Activated CD8-positive, alpha-beta T cell treated with anti-CD3 and anti-CD28 coated beads, Interleukin-2, amount 10 ng/mL, durations not matched to agents 7 days and 5 days (primary cell): ENCODE measurements around the gene PLEKHA4. TPM values are rescaled to one million over a fixed set of nuclear protein-coding genes. Genes with fewer than 3 reads are reported as not detected.
"Not testable (repeated sequence)": the region's sequence is repeated elsewhere in the genome, so short reads cannot be mapped to it uniquely, and the experiment has no call there.

Experiments
- ATAC-seq: fragments of 150-1000 bp; cut with Tn5 transposase; one replicate; pipeline ENCODE4 v1.10.0; 2021; ENCODE audit warnings: moderate library complexity
- CTCF ChIA-PET: fragments of 350-600 bp; sonication (Branson Sonifier 250); formaldehyde crosslinking; loops from one replicate; lab custom pipeline; 2021; ENCODE audit warnings: antibody characterized with exemption; lab: Charles Lee
- POLR2A ChIA-PET: fragments of 350-600 bp; sonication (Branson Sonifier 250); formaldehyde crosslinking; loops from one replicate; lab custom pipeline; 2021; ENCODE audit warnings: antibody characterized with exemption; lab: Charles Lee
- DNase-seq: peaks from one replicate; pipeline ENCODE4 v3.0.0-alpha.2; 2020
- H3K27ac Mint-ChIP-seq: one replicate; pipeline ENCODE4 v1.8.0; 2021; ENCODE audit warnings: mild to moderate bottlenecking, mixed read lengths
- H3K27me3 Mint-ChIP-seq: one replicate; pipeline ENCODE4 v1.8.0; 2021; ENCODE audit warnings: low read depth, mixed read lengths
- H3K36me3 Mint-ChIP-seq: one replicate; pipeline ENCODE4 v1.8.0; 2021; ENCODE audit warnings: low read depth, mixed read lengths
- H3K4me1 Mint-ChIP-seq: one replicate; pipeline ENCODE4 v1.8.0; 2021; ENCODE audit warnings: low read depth, mixed read lengths
- H3K4me3 Mint-ChIP-seq: one replicate; pipeline ENCODE4 v1.8.0; 2021; ENCODE audit warnings: mild to moderate bottlenecking, mixed read lengths
- H3K9me3 Mint-ChIP-seq: one replicate; pipeline ENCODE4 v1.8.0; 2022; ENCODE audit warnings: mixed read lengths; ENCODE audit not compliant: insufficient read depth
- total RNA-seq, 2 experiments: library from RNA; stranded (reverse); gene quantifications; one replicate each; pipeline ENCODE4 v1.2.3, GENCODE V29; 2021

PLEKHA4 gene
- total RNA-seq, 2 experiments from 2014 or later: 4.4 to 4.6 TPM

DNA sequence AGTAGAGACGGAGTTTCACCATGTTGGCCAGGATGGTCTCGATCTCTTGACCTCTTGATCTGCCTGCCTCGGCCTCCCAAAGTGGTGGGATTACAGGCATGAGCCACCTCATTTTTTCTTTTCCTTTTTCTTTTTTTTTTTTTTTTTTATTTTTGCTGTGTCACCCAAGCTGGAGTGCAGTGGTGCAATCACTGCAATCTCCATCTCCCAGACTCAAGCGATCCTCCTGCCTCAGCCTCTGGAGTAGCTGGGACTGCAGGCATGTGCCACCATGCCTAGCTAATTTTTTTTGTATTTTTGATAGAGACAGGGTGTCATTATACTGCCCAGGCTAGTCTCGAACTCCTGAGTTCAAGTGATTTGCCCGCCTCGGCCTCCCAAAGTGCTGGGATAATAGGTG lies 33.9 kb upstream of the PLEKHA4 start:
- POLR2A ChIA-PET: interaction anchor here (3.8 kb wide), 1 partner anchor 28 kb away, joined by 74 read pairs; the partner anchor contains the start of gene PPP1R15A
- peaks cover 28% of the 10 kb centered on the region for H3K4me1 Mint-ChIP-seq
- peaks cover 49% of the 10 kb centered on the region for H3K36me3 Mint-ChIP-seq
- H3K27me3 Mint-ChIP-seq, CTCF ChIA-PET, H3K27ac Mint-ChIP-seq, ATAC-seq, H3K9me3 Mint-ChIP-seq, DNase-seq: not testable (repeated sequence)
- H3K4me3 Mint-ChIP-seq: peak overlapping the region; percentile 98

DNA sequence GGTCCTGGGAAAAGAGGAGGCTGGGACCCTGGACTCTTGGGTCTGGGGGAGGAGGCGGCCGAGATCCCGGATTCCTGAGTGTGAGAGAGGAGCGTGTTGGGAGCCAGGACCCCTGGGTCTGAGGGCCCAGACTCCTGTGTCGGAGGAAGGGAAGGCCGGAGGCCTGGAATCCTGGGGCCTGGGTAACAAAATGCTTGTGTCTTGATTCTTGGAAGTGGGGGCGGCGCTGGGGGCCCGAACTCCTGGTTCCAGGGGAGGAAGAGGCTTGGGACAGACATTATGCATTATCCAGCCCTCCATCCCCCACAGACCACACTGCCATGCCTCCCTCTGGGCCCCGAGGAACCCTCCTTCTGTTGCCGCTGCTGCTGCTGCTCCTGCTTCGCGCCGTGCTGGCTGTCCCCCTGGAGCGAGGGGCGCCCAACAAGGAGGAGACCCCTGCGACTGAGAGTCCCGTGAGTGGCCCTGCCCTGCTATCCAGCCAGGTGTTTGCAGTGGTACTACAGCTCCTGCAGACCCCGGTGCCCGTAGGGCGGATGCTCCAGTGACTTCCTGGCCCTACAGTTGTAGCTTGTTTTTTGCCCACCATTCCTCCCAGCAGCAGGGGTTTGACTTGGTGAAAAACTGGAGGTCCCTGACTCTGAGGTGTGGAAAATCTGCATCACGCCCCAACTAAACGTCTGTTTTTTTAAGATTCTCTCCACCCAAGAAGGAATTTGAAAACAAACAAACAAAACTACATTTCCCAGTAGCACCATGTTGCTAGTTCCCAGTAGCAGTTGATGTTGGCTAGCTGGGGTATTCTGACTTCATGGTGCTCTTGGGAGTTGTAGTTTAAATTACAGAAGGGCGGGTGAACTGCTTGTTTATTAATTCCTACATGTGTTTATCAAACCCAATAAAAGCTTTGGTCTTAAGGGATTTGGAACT lies 32.3 kb upstream of the PLEKHA4 start:
- CTCF ChIA-PET: interaction anchor here (0.5 to 2.4 kb wide), 18 partner anchors 14 to 131 kb away, joined by 3 to 17 read pairs (median 4); partner anchors contain the start of genes GYS1, PPP1R15A and RUVBL2
- no peaks in the 10 kb centered on the region for H3K9me3 Mint-ChIP-seq
- DNase-seq (peak; percentile 44), ATAC-seq (peak; percentile 24)
- peak overlapping the region; percentile 98 for H3K4me3 Mint-ChIP-seq
- peaks cover 42% of the 10 kb centered on the region for H3K36me3 Mint-ChIP-seq
- POLR2A ChIA-PET: interaction anchor here (0.6 to 3.8 kb wide), 17 partner anchors 9 to 408 kb away, joined by 3 to 74 read pairs (median 4); partner anchors contain the start of genes BAX, DHDH, FTL and PPP1R15A
- H3K27ac Mint-ChIP-seq: peak overlapping the region; percentile 96
- peaks cover 2% of the 10 kb centered on the region for H3K27me3 Mint-ChIP-seq
- H3K4me1 Mint-ChIP-seq: peaks cover 36% of the 10 kb centered on the region

DNA sequence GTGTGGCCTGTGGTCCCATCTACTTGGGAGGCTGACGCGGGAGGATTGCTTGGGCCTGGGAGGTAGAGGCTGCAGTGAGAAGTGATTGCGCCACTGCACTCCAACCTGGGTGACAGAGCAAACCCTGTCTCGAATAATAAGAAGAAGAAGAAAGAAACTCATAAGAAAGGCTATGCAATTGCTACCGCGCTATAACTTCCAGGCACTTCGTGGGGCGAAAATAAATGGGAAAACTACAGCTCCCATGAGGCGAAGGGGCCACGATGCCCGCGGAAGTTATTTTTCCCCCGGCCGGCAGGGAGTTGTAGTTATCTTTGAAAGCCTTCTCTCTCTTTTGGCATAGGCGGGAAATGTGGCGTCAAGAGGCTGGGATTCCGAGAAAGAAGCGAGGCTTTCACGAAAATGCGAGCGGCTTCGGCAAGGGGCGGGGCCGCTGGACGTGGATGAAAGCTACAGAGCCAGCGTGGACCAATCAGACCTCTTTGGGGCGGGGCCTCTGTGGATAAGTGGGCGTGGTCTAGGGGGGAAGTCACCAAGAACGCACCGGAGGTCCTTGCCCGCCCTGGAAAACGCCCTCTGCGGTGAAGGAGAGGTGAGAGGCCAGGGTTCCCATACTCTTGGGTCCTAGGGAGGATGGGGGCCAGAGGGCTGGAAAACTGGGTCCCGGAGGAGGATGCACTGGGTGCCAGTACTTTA lies 31.5 kb upstream of the PLEKHA4 start, which contains the start of gene NUCB1:
Gene NUCB1, plus strand, starts transcription at position 532 of the 696 bp plus-strand sequence. CDS start 485 bp downstream, outside the sequence.
- CTCF ChIA-PET: interaction anchor here (0.8 to 2.4 kb wide), 14 partner anchors 13 to 105 kb away, joined by 3 to 17 read pairs (median 4); partner anchors contain the start of genes GYS1, PPP1R15A and RUVBL2

DNA sequence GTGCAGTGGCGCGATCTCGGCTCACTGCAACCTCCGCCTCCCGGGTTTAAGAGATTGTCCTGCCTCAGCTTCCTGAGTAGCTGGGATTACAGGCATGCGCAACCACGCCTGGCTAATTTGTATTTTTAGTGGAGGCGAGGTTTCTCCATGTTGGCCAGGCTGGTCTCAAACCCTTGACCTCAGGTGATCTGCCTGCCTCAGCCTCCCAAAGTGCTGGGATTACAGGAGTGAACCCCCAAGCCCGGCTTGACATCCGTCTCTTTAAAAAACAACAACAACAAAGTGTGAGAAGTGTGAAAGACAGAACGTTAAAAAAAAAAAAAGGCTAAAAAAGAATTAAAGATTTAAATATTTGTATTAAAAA lies 31.0 kb upstream of the PLEKHA4 start:
- POLR2A ChIA-PET: interaction anchor here (0.7 to 3.8 kb wide), 10 partner anchors 11 to 104 kb away, joined by 3 to 74 read pairs (median 4); partner anchors contain the start of genes BAX, DHDH, GYS1 and PPP1R15A
- not testable (repeated sequence) for H3K9me3 Mint-ChIP-seq, ATAC-seq, H3K4me3 Mint-ChIP-seq, DNase-seq
- H3K4me1 Mint-ChIP-seq: peaks cover 43% of the 10 kb centered on the region
- CTCF ChIA-PET: interaction anchor here (0.8 to 2.4 kb wide), 9 partner anchors 12 to 104 kb away, joined by 3 to 17 read pairs (median 5); partner anchors contain the start of gene PPP1R15A
- H3K36me3 Mint-ChIP-seq: peaks cover 29% of the 10 kb centered on the region
- H3K27ac Mint-ChIP-seq: peak overlapping the region; percentile 96
- H3K27me3 Mint-ChIP-seq: peaks cover 13% of the 10 kb centered on the region

More for the DNA sequence above, 31.5 kb upstream of the PLEKHA4 start, which contains the start of gene NUCB1:
- ATAC-seq: peak; percentile 92
- POLR2A ChIA-PET: interaction anchor here (0.7 to 3.8 kb wide), 13 partner anchors 11 to 105 kb away, joined by 3 to 74 read pairs (median 5); partner anchors contain the start of genes BAX, DHDH, FTL and GYS1
- H3K4me1 Mint-ChIP-seq: peaks cover 42% of the 10 kb centered on the region
- H3K9me3 Mint-ChIP-seq: no peaks in the 10 kb centered on the region
- H3K4me3 Mint-ChIP-seq: peak within 1 kb of the TSS; percentile 98
- peak; percentile 100 for DNase-seq
- H3K36me3 Mint-ChIP-seq: peaks cover 35% of the 10 kb centered on the region
- peaks cover 8% of the 10 kb centered on the region for H3K27me3 Mint-ChIP-seq
- peak within 1 kb of the TSS; percentile 96 for H3K27ac Mint-ChIP-seq

DNA sequence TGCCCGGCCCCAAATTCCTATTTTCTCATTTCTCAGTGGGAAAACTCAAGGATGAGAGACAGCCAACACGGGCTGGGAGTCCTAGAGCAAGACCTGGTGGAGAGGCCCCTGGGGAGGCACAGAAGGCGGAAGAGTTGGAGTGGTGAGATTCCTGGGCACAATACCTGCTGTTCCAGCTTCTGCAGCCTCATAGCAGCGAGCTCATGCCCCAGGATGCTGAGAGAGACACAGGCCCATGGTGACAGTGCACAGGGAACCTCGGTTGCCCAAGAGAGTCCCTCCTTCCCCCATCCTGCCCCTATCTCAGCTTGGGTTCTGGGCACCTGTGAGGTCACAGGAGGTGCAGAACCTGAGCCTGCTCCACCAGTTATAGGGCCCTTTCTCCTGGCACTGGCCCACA lies 28.8 kb upstream of the PLEKHA4 start:
- H3K27ac Mint-ChIP-seq: no peak overlapping the region
- ChIA-PET CTCF (no interaction called here), POLR2A (interaction anchor here (1.3 to 1.4 kb wide), 2 partner anchors 21 to 25 kb away, joined by 5 to 8 read pairs; partner anchors contain the start of gene PPP1R15A)
- H3K4me1 Mint-ChIP-seq: peaks cover 37% of the 10 kb centered on the region
- H3K27me3 Mint-ChIP-seq: peaks cover 20% of the 10 kb centered on the region
- DNase-seq (no peak), ATAC-seq (no peak)
- H3K4me3 Mint-ChIP-seq: no peak overlapping the region
- H3K36me3 Mint-ChIP-seq: peaks cover 19% of the 10 kb centered on the region
- H3K9me3 Mint-ChIP-seq: no peaks in the 10 kb centered on the region

DNA sequence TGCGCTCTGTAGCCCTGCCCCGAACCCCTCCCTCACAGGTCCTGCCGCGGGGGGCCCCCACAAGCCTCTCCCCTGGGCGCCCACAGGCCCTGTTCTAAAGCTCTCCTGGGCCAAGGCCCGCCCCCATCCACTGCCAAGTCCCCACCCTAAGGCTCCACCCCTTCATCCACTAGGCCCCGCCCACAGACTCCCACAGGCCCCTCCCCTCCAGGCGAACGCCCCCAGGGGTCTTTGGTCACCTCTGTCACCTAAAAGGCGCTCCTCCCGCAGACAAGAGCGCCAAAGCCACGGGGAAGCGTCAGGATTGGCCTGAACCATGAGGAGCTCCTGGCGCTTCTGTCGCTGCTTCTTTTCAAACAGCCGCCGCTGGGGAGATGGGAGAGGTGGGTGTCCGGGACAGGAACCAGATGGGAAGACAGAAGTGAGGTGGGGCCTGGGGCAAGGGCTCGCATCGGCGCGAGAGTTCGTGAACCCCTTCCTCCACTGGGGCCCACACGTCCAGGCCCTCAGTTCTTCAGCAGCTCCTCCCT lies 27.8 kb upstream of the PLEKHA4 start:
- Mint-ChIP-seq H3K27me3 (peaks cover 24% of the 10 kb centered on the region), H3K36me3 (peaks cover 12% of the 10 kb centered on the region), H3K27ac (no peak overlapping the region), H3K9me3 (no peaks in the 10 kb centered on the region), H3K4me3 (peak overlapping the region; percentile 51), H3K4me1 (peaks cover 30% of the 10 kb centered on the region)
- ChIA-PET CTCF (interaction anchor here (0.6 to 1.4 kb wide), 4 partner anchors 11 to 303 kb away, joined by 3 to 4 read pairs (median 3); no protein-coding TSS in a partner anchor), POLR2A (interaction anchor here (0.8 to 1.4 kb wide), 3 partner anchors 15 to 24 kb away, joined by 3 to 8 read pairs (median 5); partner anchors contain the start of gene PPP1R15A)
- DNase-seq: peak; percentile 71
- peak; percentile 32 for ATAC-seq

DNA sequence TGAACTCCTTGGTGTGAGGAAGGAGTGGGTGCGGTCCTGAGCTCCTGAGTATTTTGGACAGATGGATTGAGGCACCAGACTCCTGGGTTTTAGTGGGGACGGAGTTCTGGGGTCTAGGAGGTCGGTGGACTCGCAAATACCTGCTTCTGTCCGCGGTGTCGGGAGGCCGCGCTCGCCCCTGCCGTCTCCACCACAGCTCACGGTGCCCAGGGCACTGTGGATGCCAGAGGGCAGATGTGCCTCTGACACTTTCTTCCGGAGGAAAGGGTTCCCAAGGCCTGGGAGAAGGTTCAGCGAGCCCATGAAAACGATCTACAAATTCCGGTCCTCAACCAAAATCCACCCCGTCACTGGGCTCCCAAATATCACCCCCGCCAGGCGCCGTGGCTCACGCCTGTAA lies 26.8 kb upstream of the PLEKHA4 start:
- CTCF ChIA-PET: interaction anchor here (0.7 to 1.4 kb wide), 2 partner anchors 10 to 304 kb away, joined by 3 to 4 read pairs; no protein-coding TSS in a partner anchor
- H3K36me3 Mint-ChIP-seq: peaks cover 2% of the 10 kb centered on the region
- DNase-seq (no peak), ATAC-seq (no peak)
- no peak overlapping the region for H3K27ac Mint-ChIP-seq
- H3K27me3 Mint-ChIP-seq: peaks cover 24% of the 10 kb centered on the region
- peak overlapping the region; percentile 15 for H3K4me3 Mint-ChIP-seq
- H3K4me1 Mint-ChIP-seq: peaks cover 26% of the 10 kb centered on the region
- POLR2A ChIA-PET: no interaction called here
- H3K9me3 Mint-ChIP-seq: no peaks in the 10 kb centered on the region

DNA sequence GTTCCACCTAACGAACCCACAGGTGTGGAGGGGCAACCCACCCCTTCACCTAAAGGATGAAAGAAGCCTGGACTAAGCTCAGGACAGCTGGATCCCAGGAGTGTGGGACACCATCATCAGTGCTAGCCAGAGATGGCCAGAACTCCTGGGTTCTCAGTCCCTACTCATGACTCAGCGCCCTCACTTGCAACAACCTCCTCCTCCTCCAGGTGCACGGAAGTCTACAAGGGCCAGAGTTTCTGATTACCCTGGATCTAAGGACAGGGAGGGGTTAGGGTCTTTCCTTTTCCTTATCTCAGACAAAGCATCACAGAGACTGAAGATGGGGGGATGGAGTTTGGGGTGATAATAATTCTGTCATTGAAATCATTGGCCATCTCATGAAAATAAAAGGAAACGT lies 22.1 kb upstream of the PLEKHA4 start:
- ATAC-seq: no peak
- no peak overlapping the region for H3K27ac Mint-ChIP-seq

DNA sequence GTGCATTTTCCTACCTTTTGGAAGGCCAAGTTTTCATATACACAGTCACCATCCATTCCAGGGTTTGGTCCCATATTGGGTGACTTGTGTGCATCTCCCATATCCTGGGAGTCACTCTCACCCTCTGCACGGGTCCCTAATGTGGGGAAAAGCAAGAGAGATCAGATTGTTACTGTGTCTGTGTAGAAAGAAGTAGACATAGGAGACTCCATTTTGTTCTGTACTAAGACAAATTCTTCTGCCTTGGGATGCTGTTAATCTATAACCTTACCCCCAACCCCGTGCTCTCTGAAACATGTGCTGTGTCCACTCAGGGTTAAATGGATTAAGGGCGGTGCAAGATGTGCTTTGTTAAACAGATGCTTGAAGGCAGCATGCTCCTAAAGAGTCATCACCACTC lies 21.1 kb upstream of the PLEKHA4 start:
- H3K27ac Mint-ChIP-seq, H3K9me3 Mint-ChIP-seq, H3K4me1 Mint-ChIP-seq, H3K36me3 Mint-ChIP-seq, CTCF ChIA-PET, ATAC-seq, H3K4me3 Mint-ChIP-seq, DNase-seq: not testable (repeated sequence)
- POLR2A ChIA-PET: interaction anchor here (1.1 kb wide), 1 partner anchor 10 kb away, joined by 3 read pairs; no protein-coding TSS in a partner anchor
- peaks cover 15% of the 10 kb centered on the region for H3K27me3 Mint-ChIP-seq

More for the DNA sequence above, 22.1 kb upstream of the PLEKHA4 start:
- peaks cover 8% of the 10 kb centered on the region for H3K4me1 Mint-ChIP-seq
- H3K9me3 Mint-ChIP-seq: no peaks in the 10 kb centered on the region
- POLR2A ChIA-PET: no interaction called here
- peaks cover 25% of the 10 kb centered on the region for H3K27me3 Mint-ChIP-seq
- CTCF ChIA-PET: no interaction called here
- DNase-seq: no peak
- H3K36me3 Mint-ChIP-seq: no peaks in the 10 kb centered on the region
- H3K4me3 Mint-ChIP-seq: no peak overlapping the region

DNA sequence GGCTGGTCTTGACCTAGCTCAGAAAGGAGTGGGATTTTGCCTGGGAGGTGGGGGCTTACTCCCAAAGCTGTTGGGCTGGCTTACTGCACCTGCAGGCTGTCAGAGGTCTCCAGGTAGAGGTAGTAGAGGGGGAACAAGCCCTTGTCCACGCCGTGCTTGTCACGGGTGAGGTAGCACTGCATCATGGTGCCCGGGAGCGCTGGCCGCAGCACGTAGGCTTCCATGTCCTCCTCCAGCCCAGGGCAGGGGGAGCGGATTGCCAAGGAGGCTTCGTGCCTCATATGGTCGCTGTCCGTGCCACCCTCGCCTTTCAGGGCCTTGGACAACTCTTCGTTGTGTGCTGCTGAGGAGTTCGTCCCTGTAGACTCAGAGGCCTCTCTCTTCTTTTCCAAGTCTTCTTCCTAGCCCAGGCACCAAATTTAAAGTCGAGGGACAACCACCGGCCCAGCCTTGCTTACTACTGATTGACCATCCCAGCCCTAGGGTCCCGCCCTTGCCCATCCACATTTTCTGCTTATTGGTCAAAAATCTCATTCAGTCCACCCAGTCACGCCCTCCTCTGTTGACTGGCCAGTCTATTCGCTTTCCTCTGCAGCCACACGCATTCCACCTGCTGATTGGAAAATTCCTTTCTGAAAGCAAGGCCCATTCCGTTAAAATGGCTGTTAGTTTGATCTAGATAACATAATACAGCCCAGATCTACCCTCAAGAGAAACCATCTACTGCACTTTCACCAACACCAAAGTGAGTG lies 19.6 kb upstream of the PLEKHA4 start:
- CTCF ChIA-PET: interaction anchor here (2.5 kb wide), 1 partner anchor 12 kb away, joined by 10 read pairs; the partner anchor contains the start of gene NUCB1
- peaks cover 11% of the 10 kb centered on the region for H3K27me3 Mint-ChIP-seq
- no peaks in the 10 kb centered on the region for H3K36me3 Mint-ChIP-seq
- ATAC-seq (no peak), DNase-seq (no peak)
- POLR2A ChIA-PET: interaction anchor here (1.1 kb wide), 1 partner anchor 12 kb away, joined by 3 read pairs; no protein-coding TSS in a partner anchor
- H3K4me3 Mint-ChIP-seq: no peak overlapping the region
- H3K4me1 Mint-ChIP-seq: no peaks in the 10 kb centered on the region
- no peaks in the 10 kb centered on the region for H3K9me3 Mint-ChIP-seq
- no peak overlapping the region for H3K27ac Mint-ChIP-seq
